ENCODE data around the gene PRKAB1.

DNA sequence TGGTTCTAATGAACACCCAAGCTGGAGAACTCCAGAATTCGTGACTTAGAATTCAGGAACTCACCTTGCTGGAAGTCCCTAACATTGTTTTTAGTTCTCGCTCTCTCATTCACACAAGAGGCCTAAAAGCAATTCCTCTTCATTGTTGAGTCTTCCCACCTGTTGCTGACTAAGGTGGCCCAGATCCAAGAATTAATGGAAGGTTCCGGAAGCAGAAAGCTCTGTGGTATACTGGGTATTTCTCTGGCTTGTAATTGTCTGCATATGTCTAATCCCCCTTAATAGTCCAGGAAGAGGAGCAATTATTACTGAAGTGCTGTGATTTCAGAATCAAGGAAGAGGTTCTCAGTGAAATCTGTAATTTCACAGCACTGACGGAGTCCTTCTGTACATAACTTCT, 43.0 kb upstream of the PRKAB1 start:
- TF ChIP-seq, protein P1, sequence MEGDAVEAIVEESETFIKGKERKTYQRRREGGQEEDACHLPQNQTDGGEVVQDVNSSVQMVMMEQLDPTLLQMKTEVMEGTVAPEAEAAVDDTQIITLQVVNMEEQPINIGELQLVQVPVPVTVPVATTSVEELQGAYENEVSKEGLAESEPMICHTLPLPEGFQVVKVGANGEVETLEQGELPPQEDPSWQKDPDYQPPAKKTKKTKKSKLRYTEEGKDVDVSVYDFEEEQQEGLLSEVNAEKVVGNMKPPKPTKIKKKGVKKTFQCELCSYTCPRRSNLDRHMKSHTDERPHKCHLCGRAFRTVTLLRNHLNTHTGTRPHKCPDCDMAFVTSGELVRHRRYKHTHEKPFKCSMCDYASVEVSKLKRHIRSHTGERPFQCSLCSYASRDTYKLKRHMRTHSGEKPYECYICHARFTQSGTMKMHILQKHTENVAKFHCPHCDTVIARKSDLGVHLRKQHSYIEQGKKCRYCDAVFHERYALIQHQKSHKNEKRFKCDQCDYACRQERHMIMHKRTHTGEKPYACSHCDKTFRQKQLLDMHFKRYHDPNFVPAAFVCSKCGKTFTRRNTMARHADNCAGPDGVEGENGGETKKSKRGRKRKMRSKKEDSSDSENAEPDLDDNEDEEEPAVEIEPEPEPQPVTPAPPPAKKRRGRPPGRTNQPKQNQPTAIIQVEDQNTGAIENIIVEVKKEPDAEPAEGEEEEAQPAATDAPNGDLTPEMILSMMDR (IDR thresholded peaks at IDR 0.05), result no peak
- no peak for TF ChIP-seq POLR2A (IDR thresholded peaks at IDR 0.05)

Measured in vagina (tissue), 2 donors.